Vagina (tissue), 2 donors: ENCODE data around the gene CCDC80.

Source experiments
- POLR2A ChIP-seq, 2 donors: fragments of 450-650 bp; IDR thresholded peaks; one replicate each; pipeline ENCODE4 v1.6.1; 2017; ENCODE audit warnings: antibody characterized with exemption in 2 of 2, mild to moderate bottlenecking in 2 of 2, moderate library complexity in 2 of 2
- POLR2AphosphoS5 ChIP-seq, 2 donors: sonication (generic); formaldehyde crosslinking; IDR thresholded peaks; one replicate each; pipeline ENCODE4 v1.9.0; 2017; ENCODE audit warnings: antibody characterized with exemption in 2 of 2, mild to moderate bottlenecking in 2 of 2, low read depth in 1 of 2; ENCODE audit not compliant: insufficient read depth in 1 of 2
- TF ChIP-seq, protein P1 (sequence below), 3 experiments: fragments of 450-650 bp in 2 of 3; fragments of 200-600 bp in 1 of 3; sonication (generic) in 1 of 3; IDR thresholded peaks; one replicate each; pipeline ENCODE4 v1.5.1; 2017 to 2019; ENCODE audit warnings: antibody characterized with exemption in 3 of 3, mild to moderate bottlenecking in 2 of 3, moderate library complexity in 2 of 3

DNA sequence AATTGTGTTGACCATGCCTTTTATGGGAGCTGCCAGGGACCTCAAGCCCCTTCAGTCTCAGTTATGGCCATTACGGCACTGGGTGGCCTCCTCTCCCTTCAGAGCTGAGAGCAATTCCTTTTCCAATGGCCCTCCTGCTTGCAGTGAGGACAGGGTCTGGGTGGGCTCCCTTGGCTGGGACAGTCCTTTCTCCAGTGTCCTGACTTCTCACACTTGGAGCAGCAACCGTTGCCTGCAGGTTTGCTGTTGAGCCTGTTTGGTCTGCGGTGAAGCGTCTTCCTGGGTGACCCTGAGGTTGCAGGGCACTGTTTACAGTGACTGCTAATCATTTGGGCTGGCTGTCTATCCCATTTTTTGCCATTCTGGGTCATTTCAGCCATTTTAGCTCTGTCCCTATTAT, 3.5 kb upstream of the CCDC80 start:
- TF ChIP-seq, protein P1, sequence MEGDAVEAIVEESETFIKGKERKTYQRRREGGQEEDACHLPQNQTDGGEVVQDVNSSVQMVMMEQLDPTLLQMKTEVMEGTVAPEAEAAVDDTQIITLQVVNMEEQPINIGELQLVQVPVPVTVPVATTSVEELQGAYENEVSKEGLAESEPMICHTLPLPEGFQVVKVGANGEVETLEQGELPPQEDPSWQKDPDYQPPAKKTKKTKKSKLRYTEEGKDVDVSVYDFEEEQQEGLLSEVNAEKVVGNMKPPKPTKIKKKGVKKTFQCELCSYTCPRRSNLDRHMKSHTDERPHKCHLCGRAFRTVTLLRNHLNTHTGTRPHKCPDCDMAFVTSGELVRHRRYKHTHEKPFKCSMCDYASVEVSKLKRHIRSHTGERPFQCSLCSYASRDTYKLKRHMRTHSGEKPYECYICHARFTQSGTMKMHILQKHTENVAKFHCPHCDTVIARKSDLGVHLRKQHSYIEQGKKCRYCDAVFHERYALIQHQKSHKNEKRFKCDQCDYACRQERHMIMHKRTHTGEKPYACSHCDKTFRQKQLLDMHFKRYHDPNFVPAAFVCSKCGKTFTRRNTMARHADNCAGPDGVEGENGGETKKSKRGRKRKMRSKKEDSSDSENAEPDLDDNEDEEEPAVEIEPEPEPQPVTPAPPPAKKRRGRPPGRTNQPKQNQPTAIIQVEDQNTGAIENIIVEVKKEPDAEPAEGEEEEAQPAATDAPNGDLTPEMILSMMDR (IDR thresholded peaks at IDR 0.05), result no peak
- no peak for TF ChIP-seq POLR2AphosphoS5 (IDR thresholded peaks at IDR 0.05; ENCODE audit: insufficient read depth in 1 of 2, low read depth in 1 of 2)
- no peak for TF ChIP-seq POLR2A (IDR thresholded peaks at IDR 0.05)
